Peyer's patch (tissue), 4 donors: Measurements from ENCODE around the gene TSPAN18. TPM values are rescaled to one million over a fixed set of nuclear protein-coding genes. Genes with fewer than 3 reads are reported as not detected.

Source experiments
- total RNA-seq, 4 donors: library from RNA; depleted of rRNA; stranded (reverse); fragments of >200 nt; gene quantifications; one replicate each; pipeline ENCODE4 v1.1.0, GENCODE V29; 2016

Gene TSPAN18
- total RNA-seq, 4 donors from 2014 or later: 1.1 to 19.8 (median 3.1) TPM

Other genes starting within 250 kb of the TSPAN18 start
- gene CD82, start 161.3 kb upstream of the TSPAN18 start, total RNA-seq: 100 to 1,000 TPM in 1 of 4 donors, 10 to 100 TPM in 3; 40.4 to 140 (median 78.4) TPM
- 100 to 1,000 TPM in 1 of 4 donors, 10 to 100 TPM in 3; 48.0 to 152 (median 69.9) TPM for gene TP53I11, start 223.9 kb downstream of the TSPAN18 start, total RNA-seq